ENCODE measurements around the gene UBXN11. TPM values are rescaled to one million over a fixed set of nuclear protein-coding genes. Genes with fewer than 3 reads are reported as not detected.

UBXN11 gene
- total RNA-seq, 4 donors from 2014 or later, result 10.4 to 29.9 (median 16.7) TPM

- TF ChIP-seq, protein P1, sequence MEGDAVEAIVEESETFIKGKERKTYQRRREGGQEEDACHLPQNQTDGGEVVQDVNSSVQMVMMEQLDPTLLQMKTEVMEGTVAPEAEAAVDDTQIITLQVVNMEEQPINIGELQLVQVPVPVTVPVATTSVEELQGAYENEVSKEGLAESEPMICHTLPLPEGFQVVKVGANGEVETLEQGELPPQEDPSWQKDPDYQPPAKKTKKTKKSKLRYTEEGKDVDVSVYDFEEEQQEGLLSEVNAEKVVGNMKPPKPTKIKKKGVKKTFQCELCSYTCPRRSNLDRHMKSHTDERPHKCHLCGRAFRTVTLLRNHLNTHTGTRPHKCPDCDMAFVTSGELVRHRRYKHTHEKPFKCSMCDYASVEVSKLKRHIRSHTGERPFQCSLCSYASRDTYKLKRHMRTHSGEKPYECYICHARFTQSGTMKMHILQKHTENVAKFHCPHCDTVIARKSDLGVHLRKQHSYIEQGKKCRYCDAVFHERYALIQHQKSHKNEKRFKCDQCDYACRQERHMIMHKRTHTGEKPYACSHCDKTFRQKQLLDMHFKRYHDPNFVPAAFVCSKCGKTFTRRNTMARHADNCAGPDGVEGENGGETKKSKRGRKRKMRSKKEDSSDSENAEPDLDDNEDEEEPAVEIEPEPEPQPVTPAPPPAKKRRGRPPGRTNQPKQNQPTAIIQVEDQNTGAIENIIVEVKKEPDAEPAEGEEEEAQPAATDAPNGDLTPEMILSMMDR (IDR thresholded peaks at IDR 0.05; ENCODE audit: low read depth), result no peak
These were observed 15.0 kb upstream of the UBXN11 start for GRCh38 chr1:26321315-26322041.

- TF ChIP-seq, protein P1 (IDR thresholded peaks at IDR 0.05; ENCODE audit: low read depth), result no peak
These were observed 14.5 kb upstream of the UBXN11 start for GRCh38 chr1:26320896-26321295.

DNA sequence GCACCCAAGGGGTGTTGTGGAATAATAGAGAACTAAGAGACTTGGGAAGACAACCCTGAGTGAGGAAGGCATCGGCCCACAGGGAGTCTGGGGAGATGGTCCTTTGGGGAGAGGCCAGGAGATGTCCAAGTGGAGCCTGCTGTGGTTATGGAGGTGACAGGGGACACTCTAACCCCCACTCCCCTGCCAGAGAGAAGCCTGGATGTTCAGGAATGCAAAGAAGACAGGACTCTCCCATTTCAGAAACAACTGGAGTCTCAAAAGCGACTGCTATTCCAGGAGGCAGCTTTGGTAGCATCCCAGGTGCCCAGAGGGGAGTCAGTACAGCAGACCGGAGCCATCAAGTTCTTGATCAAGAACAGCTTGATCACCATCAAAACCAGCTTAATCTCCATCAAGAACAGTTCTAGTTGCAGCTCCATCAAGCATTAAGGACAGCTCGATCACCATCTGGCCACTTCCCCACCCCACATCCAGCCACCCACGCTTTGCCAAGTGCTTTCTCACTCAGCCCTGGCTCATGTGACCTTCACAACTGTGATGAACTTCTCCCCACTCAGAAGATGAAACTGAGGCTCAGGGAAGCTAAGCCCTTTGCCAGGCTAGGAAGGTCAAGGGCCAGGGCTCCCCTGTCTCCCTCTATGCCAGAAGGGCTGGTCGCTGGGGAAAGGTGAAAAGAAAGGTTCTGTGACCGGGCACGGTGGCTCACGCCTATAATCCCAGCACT, 12.1 kb upstream of the UBXN11 start:
- TF ChIP-seq, protein P1 (IDR thresholded peaks at IDR 0.05; ENCODE audit: low read depth), result no peak

DNA sequence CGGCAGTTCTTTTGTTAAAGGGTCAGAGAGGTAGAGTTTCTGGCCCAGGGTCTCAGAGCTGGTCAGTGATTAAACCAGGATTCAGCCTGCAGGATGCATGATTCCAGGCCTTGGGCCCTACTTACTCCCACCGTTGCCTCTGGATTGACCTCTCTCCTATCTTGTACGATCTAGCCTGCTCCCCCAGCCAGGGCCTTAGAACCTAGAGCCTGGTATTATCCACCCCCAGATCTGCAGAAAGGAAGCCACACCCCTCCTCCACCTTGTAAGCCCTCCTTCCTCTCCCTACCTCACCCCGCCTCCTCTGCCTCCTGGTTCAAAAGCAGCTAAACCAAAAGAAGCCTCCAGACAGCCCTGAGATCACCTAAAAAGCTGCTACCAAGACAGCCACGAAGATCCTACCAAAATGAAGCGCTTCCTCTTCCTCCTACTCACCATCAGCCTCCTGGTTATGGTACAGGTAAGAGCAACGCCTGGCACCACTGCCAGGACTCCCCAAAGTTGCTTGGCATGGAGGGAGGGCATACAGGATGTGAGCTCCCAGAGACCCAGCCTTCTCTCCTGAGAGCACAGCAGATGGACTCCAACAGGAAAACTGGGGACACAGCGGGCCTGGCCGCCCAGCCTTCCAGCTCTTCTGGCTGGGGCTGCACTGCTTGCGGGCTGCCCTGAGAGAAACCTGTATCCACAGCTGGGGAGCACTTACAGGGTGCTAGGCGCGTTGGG, 11.3 kb upstream of the UBXN11 start, which contains the start of gene CD52:
Gene CD52, plus strand, starts transcription at position 347 of the 726 bp plus-strand sequence. Its CDS starts 60 bp downstream, at position 407.
- TF ChIP-seq, protein P1 (IDR thresholded peaks at IDR 0.05; ENCODE audit: low read depth), result no peak

GRCh38 chr1:26317146-26317545, 10.7 kb upstream of the UBXN11 start:
- TF ChIP-seq, protein P1 (IDR thresholded peaks at IDR 0.05; ENCODE audit: low read depth), result no peak

DNA sequence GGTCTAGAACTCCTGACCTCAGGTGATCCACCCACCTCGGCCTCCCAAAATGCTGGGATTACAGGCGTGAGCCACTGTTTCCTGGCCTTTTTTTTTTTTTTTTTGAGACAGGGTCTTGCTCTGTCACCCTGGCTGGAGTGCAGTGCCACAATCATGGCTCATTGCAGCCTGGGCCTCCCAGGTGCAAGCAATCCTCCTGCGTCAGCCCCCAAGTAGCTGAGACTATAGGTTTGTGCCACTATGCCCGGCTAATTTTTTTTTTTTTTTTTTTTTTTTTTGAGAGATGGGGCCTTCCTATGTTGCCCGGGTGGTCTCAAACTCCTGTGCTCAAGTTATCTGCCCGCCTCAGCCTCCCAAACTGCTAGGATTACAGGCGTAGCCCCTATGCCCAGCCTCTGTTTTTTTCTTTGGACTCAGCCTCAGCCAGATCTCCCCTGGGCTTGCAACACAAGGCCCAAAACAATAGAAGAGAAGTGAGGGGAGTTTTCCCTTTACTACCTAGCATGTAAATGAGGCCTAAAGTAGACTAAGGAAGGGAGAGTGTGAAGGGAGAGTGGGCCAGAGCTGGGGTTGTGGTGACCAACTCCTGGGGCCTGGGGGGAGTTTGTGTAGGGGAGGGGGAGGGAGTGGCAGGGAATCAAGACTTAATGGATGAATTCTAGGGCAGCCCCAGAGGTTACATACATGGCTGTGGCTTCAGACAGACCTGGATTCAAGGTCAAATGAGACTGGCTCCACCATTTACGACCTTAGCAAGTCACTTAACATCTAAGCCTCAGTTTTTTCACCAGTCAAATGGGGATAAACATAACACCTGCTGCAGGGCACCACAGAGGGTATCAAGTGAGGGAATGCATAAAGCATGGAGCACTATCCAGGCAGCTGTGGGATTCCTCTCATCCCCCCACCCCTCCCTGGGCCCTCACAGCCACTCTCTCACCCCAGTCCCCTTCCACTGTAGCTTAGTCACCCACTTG, 9.7 kb upstream of the UBXN11 start:
- TF ChIP-seq, protein P1 (IDR thresholded peaks at IDR 0.05; ENCODE audit: low read depth), result no peak

Measured in subcutaneous adipose tissue (tissue), 4 donors.